Suprapubic skin (tissue), 4 donors: ENCODE data around the gene GTF3C5. TPM values are rescaled to one million over a fixed set of nuclear protein-coding genes. Genes with fewer than 3 reads are reported as not detected.
"Not testable (repeated sequence)": the region's sequence is repeated elsewhere in the genome, so short reads cannot be mapped to it uniquely, and the experiment has no call there.

Experiments used
- DNase-seq, 2 donors: peaks; one replicate each; pipeline ENCODE4 v3.0.0-alpha.2; 2019; ENCODE audit warnings: low spot score in 2 of 2
- H3K27ac ChIP-seq: fragments of 200-600 bp; sonication (generic); one replicate; pipeline ENCODE4 v1.5.1; 2019
- H3K27me3 ChIP-seq: fragments of 200-600 bp; sonication (generic); one replicate; pipeline ENCODE4 v1.5.1; 2019
- H3K36me3 ChIP-seq: fragments of 200-600 bp; sonication (generic); one replicate; pipeline ENCODE4 v1.5.1; 2019
- H3K4me1 ChIP-seq: fragments of 200-600 bp; sonication (generic); one replicate; pipeline ENCODE4 v1.5.1; 2019
- H3K4me3 ChIP-seq: fragments of 200-600 bp; sonication (generic); one replicate; pipeline ENCODE4 v1.5.1; 2019; ENCODE audit warnings: mild to moderate bottlenecking
- H3K9me3 ChIP-seq: fragments of 200-600 bp; sonication (generic); one replicate; pipeline ENCODE4 v1.5.1; 2019
- EP300 ChIP-seq: sonication (generic); formaldehyde crosslinking; IDR thresholded peaks from one replicate; pipeline ENCODE4 v1.6.1; 2017; ENCODE audit warnings: antibody characterized with exemption
- POLR2A ChIP-seq, 2 donors: fragments of 450-650 bp; IDR thresholded peaks; one replicate each; pipeline ENCODE4 v1.6.1; 2017; ENCODE audit warnings: antibody characterized with exemption in 2 of 2, mild to moderate bottlenecking in 2 of 2, moderate library complexity in 2 of 2
- POLR2AphosphoS5 ChIP-seq, 3 donors: sonication (generic); formaldehyde crosslinking; IDR thresholded peaks; one replicate each; pipeline ENCODE4 v1.6.1; 2017; ENCODE audit warnings: antibody characterized with exemption in 3 of 3
- WGBS: methylation state at CpG from one replicate; pipeline ENCODE4 v1.1.5; 2018; 5-methylcytosine and 5-hydroxymethylcytosine counted together
- total RNA-seq, 4 donors: library from RNA; depleted of rRNA; stranded (reverse); fragments of >200 nt; gene quantifications; one replicate each; pipeline ENCODE4 v1.1.0, GENCODE V29; 2016
- TF ChIP-seq, protein P1 (sequence below), 2 donors: fragments of 200-600 bp in 1 of 2; fragments of 450-650 bp in 1 of 2; sonication (generic) in 1 of 2; IDR thresholded peaks; one replicate each; pipeline ENCODE4 v1.5.1; 2016 to 2019; ENCODE audit warnings: antibody characterized with exemption in 2 of 2, mild to moderate bottlenecking in 1 of 2, moderate library complexity in 1 of 2

The GTF3C5 gene
- total RNA-seq, 4 donors from 2014 or later: 55.8 to 103 (median 63.1) TPM

DNA sequence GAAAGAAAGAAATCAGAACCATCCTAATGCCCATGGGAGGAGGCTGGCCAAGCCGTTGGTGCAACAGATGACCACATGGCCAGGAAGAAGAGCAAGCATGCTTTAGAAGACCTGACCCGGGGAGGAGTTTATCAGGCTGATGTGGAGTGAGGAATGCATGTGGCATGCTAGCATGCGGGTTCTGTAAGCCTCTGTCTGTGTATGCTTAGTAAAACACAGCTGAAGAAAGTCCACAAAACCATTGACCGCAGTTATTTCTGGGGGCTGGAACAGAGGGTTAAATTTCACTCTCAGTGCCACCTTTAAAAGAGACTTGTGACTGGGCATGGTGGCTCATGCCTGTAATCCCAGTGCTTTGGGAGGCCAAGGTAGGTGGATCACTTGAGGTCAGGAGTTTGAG lies 33.2 kb upstream of the GTF3C5 start:
- Histone ChIP-seq H3K4me1 (peaks cover 28% of the 10 kb centered on the region), H3K4me3 (no peak overlapping the region), H3K27ac (no peak overlapping the region), H3K27me3 (peaks cover 37% of the 10 kb centered on the region), H3K9me3 (no peaks in the 10 kb centered on the region), H3K36me3 (no peaks in the 10 kb centered on the region)
- DNase-seq: no peak
- TF ChIP-seq POLR2AphosphoS5 (IDR thresholded peaks at IDR 0.05): no peak
- no peak for TF ChIP-seq POLR2A (IDR thresholded peaks at IDR 0.05)
- no peak for TF ChIP-seq EP300
- TF ChIP-seq, protein P1, sequence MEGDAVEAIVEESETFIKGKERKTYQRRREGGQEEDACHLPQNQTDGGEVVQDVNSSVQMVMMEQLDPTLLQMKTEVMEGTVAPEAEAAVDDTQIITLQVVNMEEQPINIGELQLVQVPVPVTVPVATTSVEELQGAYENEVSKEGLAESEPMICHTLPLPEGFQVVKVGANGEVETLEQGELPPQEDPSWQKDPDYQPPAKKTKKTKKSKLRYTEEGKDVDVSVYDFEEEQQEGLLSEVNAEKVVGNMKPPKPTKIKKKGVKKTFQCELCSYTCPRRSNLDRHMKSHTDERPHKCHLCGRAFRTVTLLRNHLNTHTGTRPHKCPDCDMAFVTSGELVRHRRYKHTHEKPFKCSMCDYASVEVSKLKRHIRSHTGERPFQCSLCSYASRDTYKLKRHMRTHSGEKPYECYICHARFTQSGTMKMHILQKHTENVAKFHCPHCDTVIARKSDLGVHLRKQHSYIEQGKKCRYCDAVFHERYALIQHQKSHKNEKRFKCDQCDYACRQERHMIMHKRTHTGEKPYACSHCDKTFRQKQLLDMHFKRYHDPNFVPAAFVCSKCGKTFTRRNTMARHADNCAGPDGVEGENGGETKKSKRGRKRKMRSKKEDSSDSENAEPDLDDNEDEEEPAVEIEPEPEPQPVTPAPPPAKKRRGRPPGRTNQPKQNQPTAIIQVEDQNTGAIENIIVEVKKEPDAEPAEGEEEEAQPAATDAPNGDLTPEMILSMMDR (IDR thresholded peaks at IDR 0.05): no peak
- WGBS: 67% methylated on average over 4 of the region's 4 CpGs

DNA sequence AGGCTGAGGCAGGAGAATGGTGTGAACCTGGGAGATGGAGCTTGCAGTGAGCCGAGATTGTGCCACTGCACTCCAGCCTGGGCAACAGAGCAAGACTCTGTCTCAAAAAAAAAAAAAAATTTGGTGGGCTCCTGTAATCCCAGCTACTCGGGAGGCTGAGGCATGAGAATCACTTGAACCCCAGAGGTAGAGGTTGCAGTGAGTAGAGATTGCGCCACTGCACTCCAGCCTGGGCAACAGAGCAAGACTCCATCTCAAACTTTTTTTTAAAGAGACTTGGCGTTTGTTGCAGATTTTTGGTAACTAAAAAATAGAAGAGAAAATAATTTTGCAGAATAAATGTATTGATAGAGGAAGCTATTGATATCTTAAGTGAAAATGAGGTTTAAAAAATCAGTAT lies 32.6 kb upstream of the GTF3C5 start:
- H3K9me3 ChIP-seq, H3K4me3 ChIP-seq, H3K36me3 ChIP-seq, DNase-seq, H3K27ac ChIP-seq: not testable (repeated sequence)
- Histone ChIP-seq H3K27me3 (peaks cover 38% of the 10 kb centered on the region), H3K4me1 (peaks cover 26% of the 10 kb centered on the region)
- WGBS: 94% methylated on average over 4 of the region's 4 CpGs

DNA sequence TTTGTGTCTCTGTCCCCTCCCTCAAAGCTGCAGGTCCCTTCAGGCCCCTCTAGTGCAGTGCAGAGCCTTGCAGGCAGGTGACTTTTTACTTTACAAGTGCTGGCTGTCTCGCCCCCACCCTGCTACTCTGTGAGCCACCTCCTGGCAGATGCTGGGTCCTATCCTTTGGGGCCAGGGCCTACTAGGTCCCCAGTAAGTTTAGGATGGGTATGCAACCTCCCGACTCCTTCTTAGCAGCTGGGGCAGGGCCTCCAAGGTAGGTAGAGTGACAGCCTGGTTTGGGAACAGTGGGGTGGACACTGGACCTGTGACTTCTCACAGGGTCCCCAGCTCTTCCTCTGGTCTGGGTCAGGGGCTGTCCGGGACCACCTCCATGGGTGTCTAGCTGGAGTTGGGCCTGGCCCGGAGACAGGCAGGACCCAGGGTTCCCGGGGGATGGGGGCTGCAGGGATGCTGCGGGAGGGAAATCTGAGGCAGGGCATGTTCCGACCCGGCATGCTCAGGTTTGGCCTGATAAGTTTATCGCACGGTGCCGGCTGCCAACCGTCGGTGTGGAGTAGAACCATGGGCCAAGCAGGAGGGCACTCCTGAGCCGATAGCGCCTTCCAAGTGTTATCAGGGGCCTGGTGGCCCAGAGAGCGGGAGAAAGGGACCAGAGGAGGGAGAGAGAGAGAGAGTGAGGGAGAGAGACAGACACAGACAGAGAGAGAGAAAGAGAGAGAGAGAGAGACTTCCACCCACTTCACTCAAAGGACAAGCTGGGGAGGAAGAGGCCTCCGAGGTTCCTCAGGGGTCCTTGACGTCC lies 31.8 kb upstream of the GTF3C5 start:
- H3K27ac ChIP-seq: no peak overlapping the region
- 54% methylated on average over 8 of the region's 18 CpGs for WGBS
- peaks cover 17% of the 10 kb centered on the region for H3K4me1 ChIP-seq
- no peak overlapping the region for H3K4me3 ChIP-seq
- no peak for TF ChIP-seq EP300
- no peak for TF ChIP-seq POLR2A (IDR thresholded peaks at IDR 0.05)
- no peak for TF ChIP-seq POLR2AphosphoS5 (IDR thresholded peaks at IDR 0.05)
- TF ChIP-seq, protein P1 (IDR thresholded peaks at IDR 0.05): no peak
- no peaks in the 10 kb centered on the region for H3K36me3 ChIP-seq
- DNase-seq: peak in 1 of 2 donors; percentile 50
- peaks cover 40% of the 10 kb centered on the region for H3K27me3 ChIP-seq
- no peaks in the 10 kb centered on the region for H3K9me3 ChIP-seq

DNA sequence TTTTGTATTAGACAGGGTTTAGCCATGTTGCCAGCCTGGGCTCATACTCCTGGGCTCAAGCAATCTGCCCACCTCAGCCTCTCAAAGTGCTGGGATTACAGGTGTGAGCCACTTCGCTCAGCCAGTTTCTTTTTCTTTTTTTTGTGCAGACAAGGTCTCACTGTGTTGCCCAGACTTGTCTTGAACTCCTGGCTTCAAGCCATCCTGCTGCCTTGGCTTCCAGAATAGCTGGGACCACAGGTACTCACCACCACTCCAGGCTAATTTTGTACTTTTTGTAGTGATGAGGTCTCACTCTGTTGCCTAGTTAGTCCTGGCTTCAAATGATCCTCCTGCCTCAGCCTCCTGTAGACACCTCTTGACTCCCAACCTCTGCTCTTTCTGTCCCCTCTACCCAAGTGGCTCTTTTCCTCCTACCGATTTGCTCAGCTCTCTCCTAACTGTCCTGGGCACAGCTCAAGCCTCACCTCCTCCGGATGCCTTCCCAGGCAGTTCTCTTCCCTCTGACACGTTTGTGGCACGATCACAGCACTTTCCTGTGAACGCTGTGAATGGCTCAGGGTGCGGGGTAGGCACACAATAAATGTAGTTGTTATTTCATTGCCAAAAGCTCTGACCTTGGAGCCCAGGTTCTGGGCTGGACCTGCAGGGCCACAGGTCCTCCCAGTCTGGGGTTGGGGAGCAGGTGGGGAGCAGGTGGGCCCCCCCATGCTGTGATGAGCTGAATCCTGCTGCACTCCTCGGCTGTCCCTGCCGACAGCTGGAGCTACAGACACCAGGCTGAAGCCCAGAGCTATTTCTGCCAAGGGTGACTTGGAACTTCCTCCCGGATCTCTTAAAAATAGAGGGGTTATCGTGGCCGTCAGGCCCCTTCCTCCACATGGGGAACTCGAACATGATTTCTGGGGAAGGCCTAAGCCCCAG lies 28.4 kb upstream of the GTF3C5 start:
- Histone ChIP-seq H3K27ac (no peak overlapping the region), H3K4me1 (peaks cover 5% of the 10 kb centered on the region), H3K36me3 (no peaks in the 10 kb centered on the region), H3K9me3 (no peaks in the 10 kb centered on the region), H3K27me3 (peaks cover 27% of the 10 kb centered on the region), H3K4me3 (no peak overlapping the region)
- TF ChIP-seq EP300 (no peak), POLR2A (IDR thresholded peaks at IDR 0.05) (no peak), POLR2AphosphoS5 (IDR thresholded peaks at IDR 0.05) (no peak)
- TF ChIP-seq, protein P1 (IDR thresholded peaks at IDR 0.05): no peak
- DNase-seq: no peak
- WGBS: 58% methylated on average over 10 of the region's 13 CpGs

DNA sequence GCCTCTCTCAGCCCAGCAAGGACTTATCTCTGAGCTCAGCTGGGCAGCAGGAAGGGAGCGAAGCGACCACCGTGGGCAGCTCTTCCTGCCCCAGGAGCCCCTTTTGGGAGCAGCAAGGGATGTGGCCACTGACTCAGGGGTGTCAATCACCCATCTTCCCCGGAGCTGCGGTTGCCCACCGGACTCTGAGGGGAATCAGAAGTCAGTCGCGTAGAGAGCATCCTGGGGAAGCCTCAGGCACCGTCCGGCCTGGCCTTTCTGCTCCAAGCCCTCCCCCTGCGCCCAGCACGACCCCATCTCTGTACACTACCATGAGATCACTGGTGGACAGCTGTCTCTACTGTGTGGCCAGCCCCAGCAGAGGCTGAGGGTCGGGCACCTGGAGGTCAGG lies 27.7 kb upstream of the GTF3C5 start:
- WGBS: 60% methylated on average over 1 of the region's 13 CpGs
- no peaks in the 10 kb centered on the region for H3K36me3 ChIP-seq
- no peaks in the 10 kb centered on the region for H3K9me3 ChIP-seq
- DNase-seq: no peak
- no peak overlapping the region for H3K4me3 ChIP-seq
- TF ChIP-seq EP300 (no peak), POLR2AphosphoS5 (IDR thresholded peaks at IDR 0.05) (no peak), POLR2A (IDR thresholded peaks at IDR 0.05) (no peak)
- TF ChIP-seq, protein P1 (IDR thresholded peaks at IDR 0.05): no peak
- H3K27me3 ChIP-seq: peaks cover 32% of the 10 kb centered on the region
- no peak overlapping the region for H3K27ac ChIP-seq
- peaks cover 5% of the 10 kb centered on the region for H3K4me1 ChIP-seq
